Vagina (tissue), 2 donors: Measurements from ENCODE around the gene NKAIN4.

ENCODE experiments used
- POLR2A ChIP-seq, 2 donors: fragments of 450-650 bp; IDR thresholded peaks; one replicate each; pipeline ENCODE4 v1.6.1; 2017; ENCODE audit warnings: antibody characterized with exemption in 2 of 2, mild to moderate bottlenecking in 2 of 2, moderate library complexity in 2 of 2
- POLR2AphosphoS5 ChIP-seq, 2 donors: sonication (generic); formaldehyde crosslinking; IDR thresholded peaks; one replicate each; pipeline ENCODE4 v1.9.0; 2017; ENCODE audit warnings: antibody characterized with exemption in 2 of 2, mild to moderate bottlenecking in 2 of 2, low read depth in 1 of 2; ENCODE audit not compliant: insufficient read depth in 1 of 2

DNA sequence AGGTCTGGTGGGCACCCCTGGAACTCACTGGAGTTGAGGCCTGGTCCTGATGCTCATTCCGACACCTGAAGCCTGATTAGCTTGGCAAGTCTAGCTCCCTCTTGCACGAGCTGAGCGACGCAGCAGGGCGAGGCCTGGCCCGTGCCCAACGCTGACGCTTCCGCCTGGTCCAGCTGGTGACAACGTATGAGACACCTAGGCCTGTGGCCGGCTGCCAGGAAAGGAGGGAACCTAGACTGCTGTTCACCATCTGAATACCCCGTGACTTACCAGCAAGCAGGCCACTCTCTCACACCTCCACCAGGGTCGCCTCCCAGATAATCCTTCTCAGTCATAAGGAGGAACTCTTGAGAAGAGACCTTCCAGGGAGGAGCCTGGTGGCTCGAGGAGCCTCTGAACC is 62.9 kb downstream of the NKAIN4 start:
- TF ChIP-seq POLR2AphosphoS5 (IDR thresholded peaks at IDR 0.05; ENCODE audit: insufficient read depth in 1 of 2, low read depth in 1 of 2) (no peak), POLR2A (IDR thresholded peaks at IDR 0.05) (no peak)
